Activated T-cell treated with anti-CD3 and anti-CD28 coated beads for 4 hours (primary cell): Measurements from ENCODE around the gene ASCC1.
"Not testable (repeated sequence)": the region's sequence is repeated elsewhere in the genome, so short reads cannot be mapped to it uniquely, and the experiment has no call there.

ENCODE experiments used
- DNase-seq: peaks from one replicate; pipeline ENCODE4 v3.0.0-alpha.2; 2020

Gene ASCC1

GRCh38 chr10:72215611-72216549 is at the start of gene ASCC1, which contains the start of gene ANAPC16:
ASCC1 (minus strand) TSS chr10:72216276; CDS start chr10:72213298, 2,978 bp downstream.
ANAPC16 (plus strand) TSS chr10:72216012; CDS start chr10:72223915, 7,903 bp downstream.
- peak; percentile 92 for DNase-seq

GRCh38 chr10:72265508-72265907 is 49.4 kb upstream of the ASCC1 start:
- no peak for DNase-seq

GRCh38 chr10:72264536-72264935 is 48.5 kb upstream of the ASCC1 start:
- DNase-seq: no peak

- no peak for DNase-seq
Observed at GRCh38 chr10:72263613-72264241, 47.7 kb upstream of the ASCC1 start.

GRCh38 chr10:72261784-72262404 is 45.8 kb upstream of the ASCC1 start:
- DNase-seq: no peak

GRCh38 chr10:72260976-72261783 is 45.1 kb upstream of the ASCC1 start:
- no peak for DNase-seq

- peak; percentile 65 for DNase-seq
Observed at GRCh38 chr10:72260239-72260975, 44.3 kb upstream of the ASCC1 start.

GRCh38 chr10:72259491-72260238 is 43.6 kb upstream of the ASCC1 start:
- DNase-seq: no peak

- DNase-seq: no peak
Observed at GRCh38 chr10:72258617-72259016, 42.5 kb upstream of the ASCC1 start.

- no peak for DNase-seq
Observed at GRCh38 chr10:72257051-72257892, 41.2 kb upstream of the ASCC1 start.

- no peak for DNase-seq
Observed at GRCh38 chr10:72255977-72256729, 40.1 kb upstream of the ASCC1 start.

GRCh38 chr10:72254813-72255568 is 38.9 kb upstream of the ASCC1 start:
- no peak for DNase-seq

- DNase-seq: no peak
Observed at GRCh38 chr10:72253578-72253977, 37.5 kb upstream of the ASCC1 start.

- no peak for DNase-seq
Observed at GRCh38 chr10:72252972-72253371, 36.9 kb upstream of the ASCC1 start.

GRCh38 chr10:72251635-72252034 is 35.6 kb upstream of the ASCC1 start:
- DNase-seq: no peak

GRCh38 chr10:72250666-72251065 is 34.6 kb upstream of the ASCC1 start:
- no peak for DNase-seq

GRCh38 chr10:72249176-72249862 is 33.2 kb upstream of the ASCC1 start:
- DNase-seq: not testable (repeated sequence)
